ENCODE measurements around the gene SASH1.

The SASH1 gene

DNA sequence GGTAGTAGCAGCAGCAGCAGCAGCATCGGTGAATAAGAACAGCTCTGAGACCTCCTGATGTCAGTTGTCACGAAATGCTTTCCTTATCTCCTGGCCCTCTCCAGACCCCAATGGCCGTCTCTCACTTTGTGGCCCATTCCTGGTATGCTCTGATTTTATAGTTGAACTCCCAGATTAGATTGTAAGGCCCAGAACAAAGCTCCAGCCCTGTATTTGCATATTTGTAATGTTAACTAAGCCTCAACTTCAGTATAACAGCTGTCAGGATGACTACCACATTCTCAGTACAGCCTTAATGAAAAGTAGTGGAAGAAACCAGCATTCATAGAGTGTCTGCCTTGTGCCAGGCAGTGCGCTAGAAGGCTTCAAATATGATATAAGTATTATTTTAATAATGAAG is 180.9 kb downstream of the SASH1 start:
- DNase-seq (ENCODE audit: low spot score) = no peak

GRCh38 chr6:148524471-148524882 is 181.8 kb downstream of the SASH1 start:
- no peak for DNase-seq (ENCODE audit: low spot score)

DNA sequence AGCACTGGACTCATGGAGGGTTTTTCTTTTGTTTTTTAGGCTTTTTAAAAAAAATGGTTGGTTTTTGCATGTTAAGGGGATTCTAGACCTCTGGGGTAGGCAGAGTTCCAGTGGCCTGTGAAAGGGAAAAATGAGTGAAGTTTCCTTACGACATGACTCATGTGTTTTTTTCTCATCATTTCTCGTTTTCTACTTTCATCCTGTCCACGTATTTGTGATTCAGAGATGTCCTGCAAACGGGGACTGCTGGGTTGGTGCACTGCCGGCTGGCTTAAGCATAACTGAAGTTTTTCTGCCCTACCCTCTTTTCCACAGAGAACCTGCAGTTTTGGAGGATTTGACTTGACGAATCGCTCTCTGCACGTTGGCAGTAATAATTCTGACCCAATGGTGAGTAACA is 182.3 kb downstream of the SASH1 start:
- DNase-seq (ENCODE audit: low spot score) = no peak

DNA sequence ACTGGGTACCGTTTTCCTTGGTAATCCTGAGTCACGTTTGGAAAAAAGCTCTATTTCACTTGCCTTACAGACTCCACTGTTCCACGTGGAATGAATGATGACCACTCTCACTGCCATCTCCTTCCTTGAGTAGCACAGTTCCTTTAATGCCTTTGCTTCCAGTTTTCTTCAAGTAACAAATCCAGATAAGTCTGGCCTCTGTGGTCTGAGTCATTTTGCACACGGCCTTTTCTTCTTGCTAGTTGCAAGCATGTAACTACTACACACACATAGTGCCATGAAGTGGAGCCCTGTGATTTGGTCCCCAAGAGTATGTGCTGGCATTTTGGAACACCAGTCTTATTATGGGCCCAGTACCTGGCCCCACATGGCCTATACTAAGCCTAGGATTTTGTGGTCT is 182.8 kb downstream of the SASH1 start:
- DNase-seq (ENCODE audit: low spot score) = no peak

- no peak for DNase-seq (ENCODE audit: low spot score)
Measured at GRCh38 chr6:148526145-148526544, 183.5 kb downstream of the SASH1 start.

DNA sequence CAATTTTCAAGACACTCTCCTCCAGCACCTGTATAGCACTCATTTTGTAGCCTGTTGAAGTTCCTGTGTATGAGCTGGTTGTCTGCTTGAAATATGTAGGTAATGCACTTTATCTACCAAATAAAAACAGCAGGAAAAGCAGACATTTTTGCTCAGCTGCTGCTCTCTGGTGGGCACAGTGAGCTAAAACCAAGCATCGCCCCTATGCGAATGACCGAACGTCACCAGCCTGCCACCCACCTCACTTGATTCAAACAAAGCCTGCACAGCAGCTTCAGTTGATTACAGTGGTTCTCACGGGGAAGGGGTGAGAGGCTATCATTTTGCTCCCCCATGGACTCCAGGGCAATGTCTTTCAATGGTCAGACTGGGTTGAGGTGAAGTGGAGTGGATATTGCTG is 185.7 kb downstream of the SASH1 start:
- DNase-seq (ENCODE audit: low spot score) = no peak

GRCh38 chr6:148529010-148529409 is 186.4 kb downstream of the SASH1 start:
- DNase-seq (ENCODE audit: low spot score) = no peak

GRCh38 chr6:148530394-148530953 is 187.8 kb downstream of the SASH1 start:
- DNase-seq (ENCODE audit: low spot score) = no peak

DNA sequence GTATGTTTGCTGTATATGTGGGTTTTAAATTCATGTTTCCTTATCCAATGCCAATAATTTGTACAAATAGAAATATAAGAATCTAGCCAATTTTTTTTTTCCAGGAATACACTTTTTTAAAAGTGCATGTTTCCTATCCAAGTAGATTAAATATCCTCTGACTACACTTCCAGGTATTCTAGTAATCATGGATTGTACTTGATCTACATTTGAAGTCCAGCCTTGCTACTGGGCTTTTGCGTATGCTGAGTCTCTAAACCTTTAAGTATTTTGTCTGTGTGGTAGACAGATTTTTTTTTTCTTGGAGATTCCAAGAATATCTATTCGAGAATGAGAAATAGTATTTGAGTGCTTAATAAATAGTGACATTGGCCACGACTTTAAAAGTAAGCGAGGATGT is 188.3 kb downstream of the SASH1 start:
- DNase-seq (ENCODE audit: low spot score) = no peak

- DNase-seq (ENCODE audit: low spot score) = no peak
Measured at GRCh38 chr6:148532698-148533097, 190.1 kb downstream of the SASH1 start.

DNA sequence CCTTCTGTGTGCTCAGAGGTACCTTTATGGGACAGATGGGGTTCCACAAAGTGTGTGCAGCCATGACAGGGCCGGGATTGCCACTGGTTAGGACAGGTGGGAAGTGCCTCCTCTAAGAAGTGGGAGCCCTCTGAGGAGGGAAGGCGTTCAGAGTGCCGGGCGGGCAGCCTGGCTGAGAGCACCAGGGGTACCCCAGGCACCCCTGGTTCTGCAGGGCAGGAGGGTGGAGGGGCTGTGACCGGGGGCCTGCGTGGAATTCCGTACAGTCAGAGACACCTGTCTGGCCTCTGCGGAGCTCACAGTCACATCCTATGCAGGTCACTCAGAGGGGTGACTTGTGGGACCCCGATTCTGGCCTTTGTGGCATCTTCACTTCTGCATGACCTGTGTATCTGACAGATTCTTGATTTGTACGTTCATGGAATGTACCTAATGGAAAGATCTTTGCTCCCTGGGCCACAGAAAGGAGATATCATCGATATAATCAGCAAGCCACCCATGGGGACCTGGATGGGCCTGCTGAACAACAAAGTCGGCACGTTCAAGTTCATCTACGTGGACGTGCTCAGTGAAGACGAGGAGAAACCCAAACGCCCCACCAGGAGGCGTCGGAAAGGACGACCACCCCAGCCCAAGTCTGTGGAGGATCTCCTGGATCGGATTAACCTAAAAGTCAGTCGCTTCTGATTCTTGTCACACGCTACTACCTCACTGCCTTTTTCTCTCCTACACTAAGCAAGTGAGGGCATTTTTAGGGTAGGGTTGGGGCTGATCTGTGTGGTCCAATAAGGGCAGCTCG is 190.9 kb downstream of the SASH1 start:
- no peak for DNase-seq (ENCODE audit: low spot score)

DNA sequence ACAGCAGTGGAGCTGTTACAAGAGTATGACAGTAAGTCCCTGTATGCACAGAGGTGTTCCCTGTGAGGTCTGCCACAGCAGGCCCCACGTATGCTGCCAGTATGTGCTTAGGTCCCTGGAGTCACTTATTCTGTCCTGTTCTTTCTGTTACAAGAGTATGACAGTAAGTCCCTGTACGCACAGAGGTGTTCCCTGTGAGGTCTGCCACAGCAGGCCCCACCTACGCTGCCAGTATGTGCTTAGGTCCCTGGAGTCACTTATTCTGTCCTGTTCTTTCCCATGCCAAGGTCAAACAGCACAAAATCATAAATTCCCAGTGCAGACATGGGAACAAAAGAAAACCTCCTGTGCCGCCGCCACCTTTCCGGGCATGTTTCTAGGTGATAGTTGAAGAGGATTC is 192.2 kb downstream of the SASH1 start:
- no peak for DNase-seq (ENCODE audit: low spot score)

DNA sequence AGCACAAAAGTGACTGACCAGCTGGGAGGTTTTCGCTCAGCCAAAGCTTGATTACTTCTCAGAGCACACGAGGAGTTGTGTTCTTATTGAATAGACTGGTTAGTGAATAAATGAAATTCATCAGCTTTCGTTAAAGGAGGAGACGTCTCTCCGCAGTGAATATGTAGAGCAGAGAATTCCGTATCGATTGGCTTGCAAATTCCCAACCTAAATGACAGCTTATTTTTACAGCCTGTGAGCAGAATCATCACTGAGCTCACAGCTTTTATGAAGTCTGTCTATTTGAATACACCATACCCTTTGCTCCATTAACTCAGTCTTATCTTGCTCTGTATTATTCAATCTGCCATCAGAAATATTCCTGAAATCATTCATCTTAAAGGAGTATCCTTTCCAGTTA is 192.7 kb downstream of the SASH1 start:
- no peak for DNase-seq (ENCODE audit: low spot score)

DNA sequence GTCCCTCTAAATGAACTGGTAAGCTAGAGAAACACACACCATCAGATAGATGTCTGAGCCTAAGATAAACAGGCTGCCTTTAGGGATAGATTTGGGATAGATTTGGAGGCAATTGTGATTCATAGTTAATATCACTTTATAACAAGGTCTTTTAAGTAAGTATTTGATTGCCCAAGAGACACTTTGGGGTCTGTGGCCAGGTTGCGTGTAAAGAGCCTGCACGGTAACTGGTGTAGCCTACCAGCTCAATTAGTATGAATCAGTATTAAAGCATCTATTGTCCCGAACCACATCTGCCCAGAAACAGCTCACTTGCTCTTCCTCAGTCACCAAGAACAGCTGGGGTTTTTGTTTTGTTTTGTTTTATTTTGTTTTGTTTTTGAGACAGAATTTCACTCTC is 193.3 kb downstream of the SASH1 start:
- DNase-seq (ENCODE audit: low spot score) = no peak

DNA sequence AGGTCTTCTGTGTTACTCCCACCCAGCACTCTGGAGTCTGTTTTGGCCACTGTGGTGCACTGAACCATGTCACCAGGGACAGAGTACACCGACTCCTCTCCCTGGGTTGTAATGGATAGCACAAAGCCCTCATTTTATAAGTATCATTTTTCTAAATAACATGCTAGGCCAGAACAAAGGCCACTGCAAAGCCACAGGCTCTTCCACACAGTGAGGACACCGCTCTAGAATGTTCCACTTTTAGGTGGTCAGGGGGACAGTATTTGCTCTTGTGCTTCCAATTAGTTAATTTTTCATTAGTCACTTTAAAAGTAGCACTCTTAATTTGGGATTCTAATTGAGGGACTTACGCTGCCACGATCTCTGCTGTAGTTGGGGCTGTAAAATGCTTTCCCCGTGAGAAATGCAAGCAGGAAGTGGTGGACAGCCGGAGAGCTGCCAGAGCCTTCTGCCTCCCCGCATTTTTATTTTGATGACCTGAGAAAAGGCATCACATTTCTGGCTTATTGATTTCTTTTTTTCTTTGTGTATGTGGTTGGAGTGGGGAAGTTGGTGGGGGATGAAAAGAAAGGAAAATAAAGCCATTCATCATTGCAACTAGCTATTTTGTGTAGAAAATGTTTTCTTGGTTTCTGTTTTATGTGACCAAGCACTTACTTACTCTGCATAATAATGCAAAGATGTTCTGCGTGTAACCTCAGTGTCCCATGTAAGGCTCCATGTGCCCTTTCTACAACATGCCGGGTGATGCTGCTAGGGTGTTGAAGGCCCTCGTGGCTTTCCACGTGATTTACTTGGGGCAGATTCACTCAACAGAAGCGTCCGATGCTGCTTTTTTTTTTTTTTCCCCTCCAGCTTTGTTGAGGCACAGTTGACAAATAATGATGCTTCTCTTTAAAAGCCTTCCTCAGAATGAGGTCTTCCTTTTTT is 195.9 kb downstream of the SASH1 start:
- no peak for DNase-seq (ENCODE audit: low spot score)

- DNase-seq (ENCODE audit: low spot score) = no peak
Measured at GRCh38 chr6:148543540-148543939, 200.9 kb downstream of the SASH1 start.

DNA sequence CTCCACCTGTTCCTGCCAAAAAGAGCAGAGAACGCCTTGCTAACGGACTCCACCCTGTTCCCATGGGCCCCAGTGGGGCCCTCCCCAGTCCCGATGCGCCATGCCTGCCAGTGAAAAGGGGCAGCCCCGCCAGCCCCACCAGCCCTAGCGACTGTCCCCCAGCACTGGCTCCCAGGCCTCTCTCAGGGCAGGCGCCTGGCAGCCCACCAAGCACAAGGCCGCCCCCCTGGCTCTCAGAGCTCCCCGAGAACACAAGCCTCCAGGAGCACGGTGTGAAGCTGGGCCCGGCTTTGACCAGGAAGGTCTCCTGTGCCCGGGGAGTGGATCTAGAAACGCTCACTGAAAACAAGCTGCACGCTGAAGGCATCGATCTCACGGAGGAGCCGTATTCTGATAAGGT is 201.8 kb downstream of the SASH1 start:
- no peak for DNase-seq (ENCODE audit: low spot score)

DNA sequence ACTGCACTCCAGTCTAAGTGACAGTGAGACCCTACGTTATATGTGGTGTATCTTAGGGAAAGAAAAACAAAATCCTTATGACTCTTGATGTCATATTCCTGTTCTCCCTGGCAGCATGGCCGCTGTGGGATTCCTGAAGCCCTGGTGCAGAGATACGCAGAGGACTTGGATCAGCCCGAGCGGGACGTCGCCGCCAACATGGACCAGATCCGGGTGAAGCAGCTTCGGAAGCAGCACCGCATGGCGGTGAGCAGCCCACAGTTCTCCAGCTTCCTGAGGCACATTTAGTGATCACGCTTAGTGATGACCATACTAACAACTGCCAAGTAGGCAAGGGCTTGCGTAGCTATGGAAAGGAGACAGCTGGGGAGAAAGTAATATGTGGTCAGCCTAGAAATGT is 203.3 kb downstream of the SASH1 start:
- no peak for DNase-seq (ENCODE audit: low spot score)

GRCh38 chr6:148547110-148547509 is 204.5 kb downstream of the SASH1 start:
- DNase-seq (ENCODE audit: low spot score) = no peak

DNA sequence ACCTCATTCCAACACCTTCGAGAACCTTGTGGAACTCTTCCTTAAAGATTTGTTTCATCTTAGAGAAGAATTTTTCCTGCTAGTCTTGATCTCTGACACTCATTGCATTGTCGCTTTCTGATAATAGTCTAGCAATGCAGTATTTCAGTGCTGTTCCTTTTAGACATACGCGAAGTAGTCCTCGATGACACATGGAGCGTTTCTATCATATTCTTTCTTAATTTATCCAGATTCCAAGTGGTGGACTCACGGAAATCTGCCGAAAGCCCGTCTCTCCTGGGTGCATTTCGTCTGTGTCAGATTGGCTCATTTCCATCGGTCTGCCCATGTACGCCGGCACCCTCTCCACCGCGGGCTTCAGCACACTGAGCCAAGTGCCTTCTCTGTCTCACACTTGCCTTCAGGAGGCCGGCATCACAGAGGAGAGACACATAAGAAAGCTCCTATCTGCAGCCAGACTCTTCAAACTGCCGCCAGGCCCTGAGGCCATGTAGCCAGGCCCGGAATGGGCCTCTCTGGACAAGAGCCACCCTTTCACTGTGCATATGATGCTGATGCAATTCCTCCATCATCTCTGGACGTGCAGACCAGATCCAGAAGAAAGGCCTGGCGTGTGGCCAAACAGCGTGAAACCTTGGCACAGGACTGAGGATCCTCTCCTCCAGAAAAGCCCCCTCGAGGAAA is 205.6 kb downstream of the SASH1 start:
- DNase-seq (ENCODE audit: low spot score) = no peak

DNA sequence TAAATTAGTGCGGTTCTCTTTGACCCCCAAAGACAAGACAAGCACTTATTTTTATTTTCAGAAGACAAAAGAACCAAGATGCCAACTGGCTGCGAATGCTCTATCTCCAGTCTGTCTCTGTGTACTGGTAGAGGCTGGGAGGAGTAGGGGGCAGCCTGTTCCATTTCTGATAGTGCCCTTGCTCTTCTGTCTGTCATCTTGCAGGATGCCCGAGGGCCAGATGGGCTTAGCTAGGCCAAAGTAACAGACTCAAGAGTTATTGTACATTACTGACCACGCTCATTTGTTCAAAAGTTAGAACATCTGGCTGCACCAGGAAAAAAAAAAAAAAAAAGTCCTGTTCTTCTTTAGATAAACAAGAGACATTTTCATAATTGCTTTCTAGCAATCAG is 206.1 kb downstream of the SASH1 start:
- DNase-seq (ENCODE audit: low spot score) = no peak

DNA sequence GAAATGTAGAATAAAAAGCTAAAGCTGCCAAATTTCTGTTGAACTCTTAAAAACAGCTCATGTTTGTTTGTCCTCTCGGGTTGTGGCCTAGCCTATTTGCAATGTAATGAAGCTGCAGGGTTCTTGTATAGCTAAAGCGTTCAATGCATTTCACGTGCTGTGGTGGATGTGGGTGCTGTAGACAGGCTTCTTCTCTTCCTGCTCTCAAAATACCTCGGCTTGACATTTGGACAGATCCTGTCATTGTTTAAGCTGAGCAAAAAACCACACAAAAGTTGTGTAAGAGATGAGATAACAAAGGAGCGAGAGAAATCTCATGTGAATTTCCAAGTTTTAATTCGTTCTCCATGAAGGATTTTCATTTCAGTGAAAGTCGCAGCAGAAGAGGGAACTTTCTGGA is 207.9 kb downstream of the SASH1 start:
- no peak for DNase-seq (ENCODE audit: low spot score)
